ENCODE results near the gene C1QTNF6.

C1QTNF6 gene

DNA sequence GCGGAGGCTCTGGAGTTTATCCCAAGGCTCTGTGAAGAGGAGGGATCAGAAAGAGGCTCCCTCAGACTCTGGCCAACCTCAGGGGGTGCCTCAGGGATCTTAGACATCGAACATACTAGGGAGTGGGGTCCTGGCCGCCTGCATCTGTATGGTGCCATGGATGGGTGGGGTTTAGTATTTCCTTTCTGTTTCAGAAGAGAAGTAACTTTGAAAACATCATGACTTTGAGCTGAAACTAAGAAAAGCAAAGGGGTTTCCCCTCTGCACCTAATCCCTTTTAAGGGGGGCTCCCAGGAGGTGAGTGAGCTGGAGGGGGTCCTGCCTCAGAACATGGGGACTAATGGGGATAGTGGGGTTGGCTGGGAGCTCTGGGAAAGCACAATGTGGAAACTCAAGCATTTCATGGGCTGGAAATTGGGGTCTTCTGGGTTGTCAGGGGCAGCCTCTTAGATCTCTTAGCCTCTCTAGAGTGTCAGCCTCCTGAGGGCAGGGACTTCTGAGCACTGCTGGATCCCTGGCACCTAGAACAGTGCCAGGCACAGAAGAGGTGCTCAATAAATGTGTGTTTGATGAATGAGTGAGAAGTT, 36.0 kb upstream of the C1QTNF6 start:
- no peak for DNase-seq (ENCODE audit: low spot score)

DNA sequence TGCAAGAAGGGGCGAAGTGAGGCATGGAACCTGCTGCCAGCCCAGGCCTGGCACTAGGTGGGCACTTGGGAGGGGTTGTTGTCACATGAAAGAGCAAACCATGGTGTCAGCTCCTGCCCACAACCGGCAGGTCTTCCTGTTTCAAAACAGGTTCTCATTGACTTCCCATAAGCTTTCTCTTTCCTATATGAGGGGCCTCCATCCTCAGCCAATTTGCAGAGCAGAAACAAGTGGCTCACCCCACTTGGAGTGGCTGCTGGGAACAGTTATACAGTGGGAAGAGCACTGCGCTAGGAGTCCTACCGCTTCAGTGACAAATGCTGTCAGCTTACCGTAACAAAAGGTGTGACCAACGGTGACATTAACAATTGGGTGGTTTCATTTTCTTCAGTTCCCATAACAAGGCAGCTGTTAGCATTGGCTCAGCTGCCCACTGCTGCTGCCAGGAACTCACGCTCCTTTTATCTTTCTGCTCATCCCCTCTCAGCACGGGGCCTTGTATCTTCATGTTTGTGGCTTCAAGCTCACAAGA, 34.5 kb upstream of the C1QTNF6 start:
- no peak for DNase-seq (ENCODE audit: low spot score)

DNA sequence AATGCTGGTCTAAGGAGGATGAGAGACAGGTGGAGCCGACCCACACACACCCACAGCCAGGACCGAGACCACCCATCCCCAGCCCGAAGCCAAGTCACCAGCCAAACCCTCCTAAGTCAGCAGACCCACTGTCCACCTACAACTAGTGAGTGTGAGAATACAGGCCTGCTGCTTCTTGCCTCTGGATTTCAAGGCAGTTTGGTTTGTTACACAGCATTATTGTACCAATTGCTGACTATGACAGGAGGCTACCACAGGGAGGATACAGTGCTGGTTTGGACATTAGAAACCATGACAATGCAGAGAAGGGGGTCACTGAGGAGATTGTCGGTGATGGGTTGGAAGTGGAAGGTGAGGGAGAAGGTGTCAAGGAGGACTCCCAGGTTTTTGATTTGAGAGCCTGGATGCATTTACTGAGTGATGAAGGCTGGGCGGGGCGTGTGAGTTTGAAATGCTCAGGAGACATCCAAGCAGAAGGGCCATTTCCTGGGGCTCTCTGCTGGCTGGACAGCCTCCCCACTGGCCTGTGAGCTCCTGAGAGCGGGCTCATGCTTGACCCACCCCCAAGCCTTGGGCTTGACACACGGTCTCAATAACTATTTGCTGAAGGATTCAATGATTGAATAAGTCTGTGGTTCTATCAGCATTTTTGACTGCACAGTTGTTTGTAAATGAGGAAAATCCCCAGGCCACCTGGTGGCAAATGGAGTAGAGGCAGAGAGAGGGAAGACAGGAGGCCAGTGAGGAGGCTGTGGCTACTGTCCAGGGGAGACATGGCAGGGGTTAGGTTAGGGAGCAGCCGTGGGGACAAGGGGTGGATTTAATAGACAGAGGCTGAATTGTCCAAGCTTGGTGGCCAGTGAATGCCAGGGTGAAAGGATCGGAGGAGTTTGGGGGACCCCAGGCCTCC, 33.6 kb upstream of the C1QTNF6 start:
- no peak for DNase-seq (ENCODE audit: low spot score)

DNA sequence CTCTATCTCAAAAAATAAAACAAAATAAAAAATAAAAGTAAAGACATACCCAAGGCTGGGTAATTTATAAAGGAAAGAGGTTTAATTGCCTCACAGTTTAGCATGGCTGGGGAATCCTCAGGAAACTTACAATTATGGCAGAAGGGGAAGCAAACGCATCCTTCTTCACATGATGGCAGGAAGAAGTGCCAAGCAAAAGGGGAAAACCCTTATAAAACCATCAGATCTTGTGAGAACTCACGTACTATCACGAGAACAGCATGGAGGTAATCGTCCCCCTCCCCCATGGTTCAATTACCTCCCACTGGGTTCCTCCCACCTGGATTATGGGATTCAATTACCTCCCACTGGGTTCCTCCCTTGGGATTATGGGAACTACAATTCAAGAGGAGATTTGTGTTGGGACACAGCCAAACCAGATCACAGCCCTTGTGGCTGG, 32.5 kb upstream of the C1QTNF6 start:
- no peak for DNase-seq (ENCODE audit: low spot score)

DNA sequence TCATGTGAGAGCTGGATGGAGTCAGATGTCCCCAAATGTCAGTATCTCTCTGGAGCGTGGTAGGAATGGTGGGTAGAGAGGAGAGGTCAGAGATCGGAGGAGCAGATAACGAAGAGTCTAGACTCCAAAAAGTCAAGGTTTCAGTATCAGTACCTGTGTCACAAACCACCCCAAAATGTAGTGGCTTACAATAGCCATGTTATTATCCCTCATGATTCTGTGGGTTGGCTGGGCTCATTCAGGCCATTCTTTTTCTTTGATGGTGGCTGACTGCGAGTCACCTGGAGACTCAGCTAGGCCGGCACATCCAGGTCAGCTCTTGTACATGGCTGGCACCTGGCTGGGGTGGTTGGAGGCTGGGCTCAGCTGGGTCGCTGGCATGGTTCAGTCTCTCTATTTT, 31.5 kb upstream of the C1QTNF6 start:
- no peak for DNase-seq (ENCODE audit: low spot score)

DNA sequence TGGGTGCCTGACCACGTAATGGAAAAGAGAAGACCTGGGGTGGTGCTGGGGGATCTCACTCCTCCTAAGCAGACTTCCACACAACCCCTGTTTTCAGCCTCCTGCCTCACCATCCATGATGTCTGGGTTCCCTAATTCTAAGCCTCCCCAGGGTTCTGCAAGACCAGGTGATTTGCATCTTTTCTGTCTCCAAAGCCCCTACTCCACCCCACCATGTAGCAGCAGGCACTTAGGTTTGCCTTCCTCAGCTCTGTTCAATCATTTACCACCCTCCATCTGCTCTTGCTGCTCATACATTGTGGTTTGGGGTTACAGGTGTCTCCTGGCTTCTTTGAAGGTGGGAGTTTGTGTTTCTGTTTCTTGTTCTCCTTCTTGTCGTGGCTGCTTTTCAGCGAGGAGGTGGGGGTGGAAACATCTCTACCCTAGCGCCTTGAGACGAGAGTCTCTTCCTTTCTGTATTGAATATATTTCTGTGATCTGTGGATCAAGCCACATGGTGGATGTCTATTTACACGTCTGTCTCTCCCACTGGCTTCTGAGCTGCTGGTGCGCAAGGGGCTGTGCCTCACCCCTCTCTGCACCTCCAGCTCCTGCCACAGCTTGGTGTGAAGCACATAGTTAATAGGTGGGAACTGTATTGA, 30.8 kb upstream of the C1QTNF6 start:
- no peak for DNase-seq (ENCODE audit: low spot score)

DNA sequence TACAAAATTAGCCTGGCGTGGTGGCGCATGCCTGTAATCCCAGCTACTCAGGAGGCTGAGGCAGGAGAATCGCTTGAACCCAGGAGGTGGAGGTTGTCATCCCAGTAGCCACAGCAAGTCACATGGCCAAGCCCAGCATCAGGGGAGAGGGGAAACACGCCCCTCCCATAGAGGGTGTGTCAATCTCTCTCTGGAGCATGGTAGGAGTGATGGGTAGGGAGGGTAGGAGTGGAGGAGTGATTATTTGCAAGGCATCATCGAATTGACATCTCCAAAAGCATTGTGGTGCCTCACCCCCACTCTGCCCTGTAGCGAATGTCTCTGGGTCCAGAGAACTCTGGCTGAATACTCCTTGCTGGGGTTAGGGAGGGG, 30.3 kb upstream of the C1QTNF6 start:
- no peak for DNase-seq (ENCODE audit: low spot score)

DNA sequence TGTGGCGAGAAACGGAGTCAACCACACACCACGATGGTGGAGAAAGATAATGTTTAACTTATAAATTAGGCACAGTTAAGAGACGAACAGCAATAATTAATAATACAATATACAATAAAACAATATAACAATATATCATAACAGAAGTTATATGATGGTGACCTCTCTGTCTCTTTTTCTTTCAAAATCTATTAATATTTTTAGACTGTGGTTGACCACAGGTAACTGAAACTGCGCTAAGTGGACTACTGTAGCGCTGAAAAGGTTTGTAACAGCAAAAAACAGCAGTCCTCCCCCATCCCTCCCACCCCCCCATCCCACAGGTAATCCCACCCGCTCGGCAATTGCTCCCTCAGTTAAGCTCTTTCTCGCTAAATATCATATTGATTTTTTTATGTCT, 27.8 kb upstream of the C1QTNF6 start:
- no peak for DNase-seq (ENCODE audit: low spot score)

DNA sequence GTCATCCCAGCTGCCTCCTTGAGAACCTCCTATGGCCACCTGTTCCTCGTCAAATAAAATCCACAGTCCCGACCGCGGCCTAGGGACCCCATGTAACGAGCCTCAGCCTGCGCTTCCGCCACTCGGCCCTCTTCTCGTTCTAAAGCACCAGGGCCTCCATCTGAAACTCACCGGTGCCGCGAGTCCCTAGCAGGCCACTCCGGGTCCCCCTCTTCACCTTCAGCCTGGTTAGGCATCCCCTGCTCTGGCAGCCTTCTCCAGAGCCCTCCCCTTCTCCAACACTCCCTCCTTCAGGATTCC, 26.6 kb upstream of the C1QTNF6 start:
- DNase-seq (ENCODE audit: low spot score) = no peak

DNA sequence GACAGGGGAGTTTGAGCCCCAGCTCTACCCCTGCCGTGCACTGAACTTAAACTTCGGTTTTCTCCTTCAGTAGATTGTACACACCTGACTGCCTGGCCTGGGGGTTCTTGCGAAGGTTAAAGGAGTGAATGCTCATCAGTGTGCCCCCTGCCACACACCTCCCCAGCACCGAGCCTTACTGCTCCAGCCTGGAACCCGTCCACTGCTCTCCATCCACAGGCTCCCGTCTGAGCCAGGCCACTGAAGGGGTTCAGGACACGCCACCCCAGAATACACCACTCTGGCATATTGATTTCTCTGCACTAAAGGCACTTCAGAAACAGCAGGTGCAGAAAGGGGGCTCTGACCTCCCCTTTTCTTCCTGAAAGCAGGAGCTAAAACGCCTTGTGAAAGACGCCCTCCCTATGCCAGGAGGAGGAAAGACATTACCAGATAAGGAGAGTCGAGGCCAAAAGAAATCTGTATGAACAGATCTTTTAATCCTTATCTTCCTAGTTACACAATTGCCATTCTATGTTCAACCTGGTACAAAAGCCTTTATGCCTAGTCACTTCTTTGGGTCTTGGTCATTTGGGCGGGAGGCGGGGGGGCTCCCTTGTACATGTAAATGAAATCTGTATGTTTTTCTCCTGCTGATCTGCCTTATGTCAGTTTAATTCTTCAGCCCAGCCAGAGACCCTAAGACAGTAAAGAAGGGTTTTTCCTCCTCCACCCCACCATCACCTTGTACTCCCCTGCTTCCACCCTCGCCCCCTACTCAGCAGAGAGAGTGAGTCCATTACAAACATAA, 26.1 kb upstream of the C1QTNF6 start:
- DNase-seq (ENCODE audit: low spot score) = no peak

DNA sequence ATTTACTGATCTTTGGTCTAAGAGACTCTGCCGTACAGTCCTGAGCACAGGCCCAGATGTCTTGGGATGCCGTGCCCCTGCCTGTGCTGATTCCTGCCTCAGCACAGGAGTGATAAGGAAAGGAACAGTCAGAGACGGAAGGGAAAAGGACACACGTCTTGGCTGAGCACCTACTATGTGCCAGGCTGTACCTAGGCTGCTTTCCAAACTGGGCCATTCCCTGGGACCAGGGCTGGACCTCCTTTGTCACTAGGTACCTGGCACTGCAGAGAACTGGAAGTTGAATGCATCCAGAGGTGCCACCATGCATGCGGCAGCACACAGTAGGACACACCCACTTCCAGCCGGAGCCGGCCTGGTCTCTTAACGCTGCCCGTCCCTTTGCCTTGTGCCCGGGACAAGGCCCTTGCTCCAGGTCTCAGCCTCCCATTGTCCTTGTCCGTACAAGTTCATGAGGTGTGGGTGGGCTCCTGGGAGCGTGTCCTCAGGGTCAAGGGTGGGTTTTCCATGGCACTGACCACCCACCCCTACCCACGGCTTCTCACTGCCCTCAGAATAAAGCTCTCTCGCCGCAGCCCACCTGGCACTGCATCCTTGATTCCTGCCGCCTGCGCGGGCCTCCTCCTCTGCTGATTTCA, 25.3 kb upstream of the C1QTNF6 start:
- no peak for DNase-seq (ENCODE audit: low spot score)

DNA sequence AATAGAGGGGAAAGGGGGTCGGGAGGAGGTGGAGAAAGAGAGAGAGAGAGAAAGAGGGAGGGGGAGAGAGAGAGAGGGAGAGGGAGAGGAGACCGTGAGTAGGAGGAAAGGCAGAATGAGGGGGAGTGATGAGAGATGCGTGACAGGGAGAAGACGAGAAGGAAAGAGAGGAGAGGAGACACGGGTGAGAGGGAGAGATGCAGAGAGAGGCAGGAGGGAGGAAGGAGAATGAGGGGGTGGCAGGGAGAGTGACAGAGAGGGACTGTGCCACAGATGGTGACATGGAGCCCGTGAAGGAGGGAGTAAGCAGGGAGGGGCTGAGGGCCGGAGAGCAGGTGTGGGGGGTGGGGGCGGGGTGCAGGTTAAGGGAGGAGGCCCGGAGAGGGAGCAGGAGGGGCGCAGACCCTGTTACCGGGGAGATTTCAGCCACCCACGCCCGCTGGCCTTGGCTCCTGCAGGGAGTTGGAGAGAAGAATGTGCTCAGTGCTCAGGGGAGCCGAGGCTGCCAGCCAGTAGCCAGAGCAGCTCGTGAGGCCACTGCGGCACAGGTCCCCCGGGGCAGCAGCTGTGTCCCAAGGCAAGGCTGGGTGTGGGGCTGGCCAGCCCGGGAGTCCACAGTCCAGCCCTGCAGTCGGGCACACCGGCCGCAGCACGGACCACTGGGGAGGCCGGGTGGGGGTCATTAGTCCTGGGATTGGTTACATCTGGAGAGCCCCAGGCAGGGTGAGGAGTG, 24.3 kb upstream of the C1QTNF6 start, which contains the start of gene SSTR3:
Gene SSTR3, minus strand, starts transcription at position 304 of the 733 bp plus-strand sequence. CDS start 4,674 bp downstream, outside the sequence.
- DNase-seq (ENCODE audit: low spot score) = no peak

DNA sequence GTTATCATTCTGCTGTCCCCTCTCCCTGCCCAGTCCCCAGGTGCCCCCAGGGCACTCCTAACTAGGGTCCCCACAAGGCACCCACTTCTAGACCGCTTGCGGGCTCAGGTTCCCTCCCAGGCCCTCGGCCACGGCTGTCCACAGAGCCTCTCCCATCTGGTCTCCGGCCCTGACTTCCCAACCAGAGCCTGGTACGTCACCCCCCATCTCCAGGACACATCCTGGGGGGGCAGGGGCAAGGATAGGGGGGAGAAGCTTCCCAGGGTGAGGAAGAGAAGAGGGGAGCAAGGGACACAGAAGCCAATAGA, 23.8 kb upstream of the C1QTNF6 start:
- DNase-seq (ENCODE audit: low spot score) = no peak

DNA sequence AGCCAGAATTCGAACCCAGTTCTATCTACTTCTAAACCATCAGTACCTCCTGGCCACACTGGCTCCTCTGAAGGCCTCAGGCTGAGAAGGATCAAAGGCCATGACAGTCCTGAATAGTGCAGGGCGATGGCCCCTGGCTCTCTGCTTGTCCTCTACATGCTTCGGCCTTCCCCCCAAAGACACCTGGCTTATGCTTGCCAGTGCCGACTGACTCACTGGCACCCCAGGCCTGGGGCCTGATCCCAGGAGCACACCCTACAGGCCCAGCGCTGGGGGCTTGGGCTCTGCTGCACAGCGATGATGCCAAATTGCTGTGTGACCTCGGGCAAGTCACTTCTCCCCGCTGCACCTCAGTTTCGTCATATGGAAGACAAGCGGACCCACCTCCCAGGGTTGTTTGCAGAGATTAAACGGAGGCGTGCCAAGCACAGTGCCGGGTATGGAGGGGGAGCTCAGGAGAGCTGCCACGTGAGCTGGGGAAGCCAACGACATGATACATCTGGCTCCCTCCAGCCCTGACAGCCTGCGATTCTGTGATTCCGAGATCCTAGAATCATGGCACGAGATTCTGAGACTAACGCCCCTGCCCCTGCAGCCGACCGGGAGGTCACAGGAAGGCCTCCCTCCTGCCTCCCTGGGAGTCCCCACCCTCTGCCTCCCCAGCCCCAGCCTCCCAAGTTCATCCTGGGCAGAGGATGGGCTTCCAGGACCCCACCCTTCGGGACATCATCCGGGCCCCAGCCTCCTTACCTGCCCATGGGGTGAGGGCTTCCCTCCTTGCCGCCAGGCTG, 23.2 kb upstream of the C1QTNF6 start:
- DNase-seq (ENCODE audit: low spot score) = no peak

DNA sequence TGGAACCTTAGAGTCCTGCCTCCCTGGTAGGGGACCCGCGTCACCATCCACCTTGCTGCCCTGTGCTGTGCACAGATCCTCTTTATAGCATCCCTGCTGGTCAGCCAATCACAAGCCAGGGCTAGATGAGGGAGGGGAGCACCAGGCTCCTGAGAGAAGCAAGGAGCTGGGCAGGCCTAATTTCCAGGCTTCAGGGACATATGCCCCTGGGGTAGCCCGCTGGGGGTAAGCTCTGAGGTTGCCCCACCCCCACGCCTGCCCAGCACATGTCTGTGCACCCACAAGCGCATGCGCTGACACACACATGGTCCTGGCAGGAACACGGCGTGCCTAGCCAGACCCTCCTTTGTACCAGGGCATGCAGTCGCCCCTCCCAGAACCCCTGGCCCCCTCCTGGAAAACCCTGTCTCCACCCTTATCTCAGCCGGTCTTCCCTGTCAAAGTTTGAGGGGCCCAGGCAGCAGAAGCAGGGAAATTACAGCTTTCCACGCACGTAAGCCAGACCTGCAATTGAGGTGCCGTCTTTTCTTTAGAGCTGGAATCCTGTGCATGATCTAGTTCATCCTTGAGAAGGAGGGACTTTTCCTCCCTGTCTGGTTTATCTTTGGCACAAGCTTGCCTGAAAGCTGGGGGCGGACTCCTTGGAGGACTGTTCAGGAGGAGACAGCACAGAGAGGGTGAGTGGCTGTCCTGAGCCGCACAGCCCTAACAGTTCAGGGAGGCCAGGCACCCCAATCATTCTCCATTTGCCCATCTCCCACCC, 22.2 kb upstream of the C1QTNF6 start:
- DNase-seq (ENCODE audit: low spot score) = no peak

DNA sequence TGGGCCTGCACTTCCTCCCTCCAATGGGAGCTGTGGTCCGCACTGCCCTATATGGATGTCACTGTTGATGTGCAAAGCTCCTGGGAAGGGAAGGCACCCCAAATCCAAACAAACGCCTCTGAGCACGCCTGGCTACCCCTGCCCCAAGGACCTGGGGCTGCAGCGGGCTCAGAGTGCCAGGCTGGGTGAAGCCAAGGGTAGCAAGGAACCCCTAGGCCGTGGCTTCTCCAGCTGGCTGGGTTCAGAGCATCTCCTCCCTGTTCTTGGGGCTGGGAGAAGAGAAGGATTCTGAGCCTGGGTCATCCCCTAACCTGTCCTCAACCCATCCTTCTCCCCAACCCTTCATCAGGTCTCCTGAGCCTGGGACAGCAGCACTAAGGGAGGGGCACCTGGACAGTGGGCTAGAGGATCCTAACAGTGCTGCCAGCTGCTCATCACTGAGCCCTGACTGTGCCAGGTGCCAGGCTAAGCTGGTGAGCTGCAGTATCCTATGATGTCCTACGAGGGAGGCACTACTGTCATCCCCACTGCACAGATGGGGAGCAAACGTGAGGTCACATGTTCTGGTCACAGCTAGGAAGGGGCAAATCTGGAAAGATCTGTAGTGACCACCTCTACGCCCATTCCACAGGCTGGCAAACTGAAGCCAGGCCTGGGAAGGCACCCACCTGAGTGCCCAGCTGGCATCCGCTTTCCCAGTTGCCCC, 21.2 kb upstream of the C1QTNF6 start:
- no peak for DNase-seq (ENCODE audit: low spot score)

DNA sequence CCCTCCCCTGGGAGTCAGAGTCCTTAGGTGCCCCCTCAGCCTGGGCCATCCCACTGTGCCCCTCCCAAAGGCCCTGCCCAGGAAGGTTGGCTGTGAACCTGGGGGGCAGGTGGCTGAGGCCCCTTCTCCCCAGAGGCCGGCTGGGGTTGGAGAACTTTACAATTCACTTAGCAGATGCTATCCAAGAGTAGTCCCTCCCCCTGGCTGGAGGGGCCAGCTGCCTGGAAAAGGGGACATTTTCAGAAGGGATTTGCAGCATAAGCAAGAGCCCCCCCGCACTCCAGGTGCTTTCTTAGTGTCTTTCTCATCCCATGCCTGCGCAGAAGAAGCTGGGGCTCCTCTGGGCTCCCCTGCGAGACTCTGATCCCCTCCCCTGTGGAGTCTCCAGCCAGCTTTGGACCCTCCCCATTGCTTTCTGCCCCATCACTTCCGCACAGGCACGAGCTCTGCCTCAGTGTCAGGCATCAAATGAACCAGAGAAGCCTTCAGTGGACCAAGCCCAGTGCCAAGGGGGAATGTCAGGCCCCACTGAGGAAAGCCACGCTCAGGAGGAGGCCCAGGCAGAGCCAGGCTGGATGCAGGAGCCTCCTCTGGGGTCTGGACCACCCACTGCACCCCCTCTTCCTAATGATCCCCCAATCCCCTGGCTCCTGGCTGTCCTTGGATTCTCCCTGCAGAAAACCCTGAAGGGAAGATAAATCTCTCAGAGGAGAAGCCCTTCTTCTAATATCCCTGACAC, 20.5 kb upstream of the C1QTNF6 start:
- DNase-seq (ENCODE audit: low spot score) = no peak

DNA sequence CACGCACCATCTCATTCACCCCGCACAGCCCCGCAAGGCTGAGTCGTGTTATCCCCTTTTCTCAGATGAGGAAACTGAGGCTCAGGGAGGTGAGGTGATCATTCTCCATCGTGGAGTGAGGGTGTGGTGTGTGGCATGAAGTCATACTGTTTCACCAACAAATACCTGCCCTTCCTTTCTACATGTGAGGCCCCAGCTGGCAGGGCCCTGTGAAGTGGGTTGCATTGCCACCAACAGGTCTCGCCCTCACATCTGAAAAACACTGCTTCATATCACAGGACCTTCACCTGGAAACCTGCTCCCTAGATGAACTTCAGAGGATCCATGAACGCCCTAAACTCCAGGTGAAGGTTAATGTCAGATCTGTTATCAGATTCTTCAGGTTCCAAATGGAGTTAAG, 19.9 kb upstream of the C1QTNF6 start:
- no peak for DNase-seq (ENCODE audit: low spot score)
